ENCODE measurements around the gene TMEFF1.

GRCh38 chr9:100445903-100446549 lies 26.9 kb upstream of the TMEFF1 start:
- TF ChIP-seq EZH2 (IDR thresholded peaks at IDR 0.05; ENCODE audit: low read length, missing control alignments) (no peak), CTCF (conservative IDR thresholded peaks at IDR 0.05 in 1 of 2, IDR thresholded peaks at IDR 0.05 in 1 of 2; ENCODE audit: low read depth in 1 of 2, low read length in 2 of 2) (no peak)
